ENCODE results near the gene NRXN2.

NRXN2 gene

GRCh38 chr11:64621283-64622019 lies 101.5 kb downstream of the NRXN2 start:
- no peak for DNase-seq

GRCh38 chr11:64620381-64620971 lies 102.5 kb downstream of the NRXN2 start:
- no peak for DNase-seq

- no peak for DNase-seq
Observed at GRCh38 chr11:64619811-64620380, 103.1 kb downstream of the NRXN2 start.

GRCh38 chr11:64619196-64619595 lies 103.8 kb downstream of the NRXN2 start:
- no peak for DNase-seq

- DNase-seq = no peak
Observed at GRCh38 chr11:64616817-64617216, 106.2 kb downstream of the NRXN2 start.

GRCh38 chr11:64614917-64615316 lies 108.1 kb downstream of the NRXN2 start:
- DNase-seq = no peak

- no peak for DNase-seq
Observed at GRCh38 chr11:64613648-64614047, 109.3 kb downstream of the NRXN2 start.

- DNase-seq = no peak
Observed at GRCh38 chr11:64611869-64612646, 110.9 kb downstream of the NRXN2 start.

- DNase-seq = no peak
Observed at GRCh38 chr11:64611176-64611575, 111.8 kb downstream of the NRXN2 start.

- no peak for DNase-seq
Observed at GRCh38 chr11:64610596-64610995, 112.4 kb downstream of the NRXN2 start.

- DNase-seq = no peak
Observed at GRCh38 chr11:64609436-64610047, 113.5 kb downstream of the NRXN2 start.

GRCh38 chr11:64608636-64609035 lies 114.4 kb downstream of the NRXN2 start:
- no peak for DNase-seq

GRCh38 chr11:64608046-64608445 lies 115.0 kb downstream of the NRXN2 start:
- no peak for DNase-seq

GRCh38 chr11:64607381-64607985 lies 115.5 kb downstream of the NRXN2 start:
- DNase-seq = no peak

- DNase-seq = no peak
Observed at GRCh38 chr11:64606796-64607380, 116.1 kb downstream of the NRXN2 start.

GRCh38 chr11:64605656-64606585 lies 117.1 kb downstream of the NRXN2 start:
- no peak for DNase-seq

- DNase-seq = no peak
Observed at GRCh38 chr11:64605244-64605560, 117.8 kb downstream of the NRXN2 start.

- DNase-seq = no peak
Observed at GRCh38 chr11:64604458-64605243, 118.3 kb downstream of the NRXN2 start.

- no peak for DNase-seq
Observed at GRCh38 chr11:64603411-64604110, 119.4 kb downstream of the NRXN2 start.

Measured in activated CD8-positive, alpha-beta memory T cell treated with anti-CD3 and anti-CD28 coated beads, Interleukin-2, amount 50 U/mL, for 48 hours (primary cell).